T-helper 17 cell (primary cell): ENCODE results near the gene GPR17. TPM values are rescaled to one million over a fixed set of nuclear protein-coding genes. Genes with fewer than 3 reads are reported as not detected.

Source experiments
- ATAC-seq: fragments of 150-1000 bp; cut with Tn5 transposase; 2 replicates; pipeline ENCODE4 v1.10.0; 2021; ENCODE audit warnings: mild to moderate bottlenecking, moderate library complexity
- DNase-seq, 3 donors: peaks; one replicate each; pipeline versions ENCODE4 v3.0.0 to v3.0.0-alpha.2; 2020 to 2021
- H3K9me3 ChIP-seq: one replicate; pipeline ENCODE4 v1.7.0; 2013; ENCODE audit warnings: low read length, mild to moderate bottlenecking; ENCODE audit not compliant: control insufficient read depth, poor library complexity, severe bottlenecking
- H3K27ac Mint-ChIP-seq: one replicate; pipeline ENCODE4 v1.8.0; 2022; ENCODE audit warnings: mild to moderate bottlenecking, moderate library complexity, mixed read lengths
- H3K27me3 Mint-ChIP-seq: one replicate; pipeline ENCODE4 v1.8.0; 2022; ENCODE audit warnings: mixed read lengths
- H3K36me3 Mint-ChIP-seq: one replicate; pipeline ENCODE4 v1.8.0; 2022; ENCODE audit warnings: low read depth, mixed read lengths
- H3K4me1 Mint-ChIP-seq: one replicate; pipeline ENCODE4 v1.8.0; 2022; ENCODE audit warnings: mild to moderate bottlenecking, mixed read lengths
- H3K4me3 Mint-ChIP-seq: one replicate; pipeline ENCODE4 v1.8.0; 2022; ENCODE audit warnings: mild to moderate bottlenecking, moderate library complexity, mixed read lengths
- total RNA-seq, 4 donors: library from RNA in 2 of 4; stranded (reverse) in 2 of 4; gene quantifications; one replicate each; pipeline ENCODE4 v1.2.3 and lab custom pipeline; 2022 to 2026

GPR17 gene
- total RNA-seq (not detected), total RNA-seq (lab: John Stamatoyannopoulos, UW) (0 reads per million in 2 donors)

- ATAC-seq (no peak), DNase-seq (no peak)
- peaks cover 22% of the 10 kb centered on the region for H3K4me1 Mint-ChIP-seq
- H3K27ac Mint-ChIP-seq = peak within 1 kb of the TSS; percentile 39
- no peaks in the 10 kb centered on the region for H3K36me3 Mint-ChIP-seq
- no peaks in the 10 kb centered on the region for H3K9me3 ChIP-seq
- no peaks in the 10 kb centered on the region for H3K27me3 Mint-ChIP-seq
- no peak within 1 kb of the TSS for H3K4me3 Mint-ChIP-seq
Observed at GRCh38 chr2:127645395-127646291, at the start of gene GPR17. Gene GPR17, plus strand, starts transcription at chr2:127646153. Its CDS starts 4,583 bp downstream, at chr2:127650736.

- H3K36me3 Mint-ChIP-seq = peaks cover 2% of the 10 kb centered on the region
- peaks cover 5% of the 10 kb centered on the region for H3K4me1 Mint-ChIP-seq
- H3K27me3 Mint-ChIP-seq = peaks cover 12% of the 10 kb centered on the region
- ATAC-seq = no peak
- H3K4me3 Mint-ChIP-seq = no peak overlapping the region
- DNase-seq = no peak
- no peaks in the 10 kb centered on the region for H3K9me3 ChIP-seq
- no peak overlapping the region for H3K27ac Mint-ChIP-seq
Observed at GRCh38 chr2:127596311-127597045, 49.5 kb upstream of the GPR17 start.

- H3K9me3 ChIP-seq = no peaks in the 10 kb centered on the region
Observed at GRCh38 chr2:127597046-127597983, 48.6 kb upstream of the GPR17 start.

GRCh38 chr2:127597984-127598380 lies 48.0 kb upstream of the GPR17 start:
- peaks cover 5% of the 10 kb centered on the region for H3K4me1 Mint-ChIP-seq
- peaks cover 2% of the 10 kb centered on the region for H3K36me3 Mint-ChIP-seq
- H3K27ac Mint-ChIP-seq = no peak overlapping the region
- H3K4me3 Mint-ChIP-seq = no peak overlapping the region
- no peak for ATAC-seq
- no peak for DNase-seq
- no peaks in the 10 kb centered on the region for H3K9me3 ChIP-seq
- H3K27me3 Mint-ChIP-seq = peaks cover 15% of the 10 kb centered on the region

More at GRCh38 chr2:127597046-127597983, 48.6 kb upstream of the GPR17 start:
- Mint-ChIP-seq H3K36me3 (peaks cover 2% of the 10 kb centered on the region), H3K27ac (no peak overlapping the region), H3K4me3 (no peak overlapping the region), H3K27me3 (peaks cover 15% of the 10 kb centered on the region), H3K4me1 (peaks cover 5% of the 10 kb centered on the region)
- ATAC-seq = no peak
- DNase-seq = no peak

GRCh38 chr2:127598711-127599110 lies 47.2 kb upstream of the GPR17 start:
- no peak for ATAC-seq
- no peak overlapping the region for H3K4me3 Mint-ChIP-seq
- H3K27ac Mint-ChIP-seq = no peak overlapping the region

GRCh38 chr2:127599211-127599610 lies 46.7 kb upstream of the GPR17 start:
- no peak overlapping the region for H3K4me3 Mint-ChIP-seq
- peaks cover 2% of the 10 kb centered on the region for H3K36me3 Mint-ChIP-seq

More at GRCh38 chr2:127598711-127599110, 47.2 kb upstream of the GPR17 start:
- Mint-ChIP-seq H3K36me3 (peaks cover 2% of the 10 kb centered on the region), H3K4me1 (peaks cover 5% of the 10 kb centered on the region), H3K27me3 (peaks cover 15% of the 10 kb centered on the region)
- no peak for DNase-seq
- H3K9me3 ChIP-seq = no peaks in the 10 kb centered on the region

GRCh38 chr2:127604986-127605385 lies 41.0 kb upstream of the GPR17 start:
- Mint-ChIP-seq H3K4me3 (no peak overlapping the region), H3K4me1 (peaks cover 4% of the 10 kb centered on the region), H3K36me3 (no peaks in the 10 kb centered on the region), H3K27ac (no peak overlapping the region), H3K27me3 (peaks cover 37% of the 10 kb centered on the region)
- ATAC-seq (no peak), DNase-seq (no peak)
- H3K9me3 ChIP-seq = no peaks in the 10 kb centered on the region

More at GRCh38 chr2:127599211-127599610, 46.7 kb upstream of the GPR17 start:
- ATAC-seq = no peak
- no peak for DNase-seq
- Mint-ChIP-seq H3K27ac (no peak overlapping the region), H3K4me1 (peaks cover 5% of the 10 kb centered on the region), H3K27me3 (peaks cover 17% of the 10 kb centered on the region)
- H3K9me3 ChIP-seq = no peaks in the 10 kb centered on the region

GRCh38 chr2:127605691-127606263 lies 40.2 kb upstream of the GPR17 start:
- Mint-ChIP-seq H3K36me3 (no peaks in the 10 kb centered on the region), H3K4me3 (no peak overlapping the region), H3K27ac (no peak overlapping the region), H3K4me1 (peaks cover 4% of the 10 kb centered on the region), H3K27me3 (peaks cover 44% of the 10 kb centered on the region)
- no peak for ATAC-seq
- no peaks in the 10 kb centered on the region for H3K9me3 ChIP-seq
- no peak for DNase-seq

GRCh38 chr2:127606625-127607398 lies 39.1 kb upstream of the GPR17 start:
- no peaks in the 10 kb centered on the region for H3K9me3 ChIP-seq
- H3K27me3 Mint-ChIP-seq = peaks cover 45% of the 10 kb centered on the region
- ATAC-seq (no peak), DNase-seq (no peak)
- no peak overlapping the region for H3K4me3 Mint-ChIP-seq
- no peak overlapping the region for H3K27ac Mint-ChIP-seq
- H3K36me3 Mint-ChIP-seq = peaks cover 2% of the 10 kb centered on the region
- H3K4me1 Mint-ChIP-seq = peaks cover 4% of the 10 kb centered on the region

- H3K4me3 Mint-ChIP-seq = no peak overlapping the region
- H3K4me1 Mint-ChIP-seq = peaks cover 4% of the 10 kb centered on the region
- H3K36me3 Mint-ChIP-seq = peaks cover 2% of the 10 kb centered on the region
- ATAC-seq (no peak), DNase-seq (peak in 1 of 3 donors; percentile 7)
- no peaks in the 10 kb centered on the region for H3K9me3 ChIP-seq
- no peak overlapping the region for H3K27ac Mint-ChIP-seq
- H3K27me3 Mint-ChIP-seq = peaks cover 47% of the 10 kb centered on the region
Observed at GRCh38 chr2:127607399-127607908, 38.5 kb upstream of the GPR17 start.

GRCh38 chr2:127608061-127609030 lies 37.6 kb upstream of the GPR17 start:
- Mint-ChIP-seq H3K27me3 (peaks cover 47% of the 10 kb centered on the region), H3K27ac (no peak overlapping the region), H3K4me3 (no peak overlapping the region), H3K4me1 (peaks cover 4% of the 10 kb centered on the region), H3K36me3 (peaks cover 2% of the 10 kb centered on the region)
- H3K9me3 ChIP-seq = no peaks in the 10 kb centered on the region
- ATAC-seq (no peak), DNase-seq (peak in 1 of 3 donors; percentile 2)
